Stimulated activated CD4-positive, alpha-beta T cell treated with anti-CD3 and anti-CD28 coated beads, Interleukin-4, amount 100 ng/mL, for 1 hour (primary cell): Measurements from ENCODE around the gene HSPBP1.
"Not testable (repeated sequence)": the region's sequence is repeated elsewhere in the genome, so short reads cannot be mapped to it uniquely, and the experiment has no call there.

Experiments used
- DNase-seq: peaks from one replicate; pipeline ENCODE4 v3.0.0-alpha.2; 2020

HSPBP1 gene

GRCh38 chr19:55279770-55280643, at the start of gene HSPBP1:
TSS of gene HSPBP1 (minus strand) at chr19:55280110. CDS start at chr19:55279608, 502 bp downstream.
- peak; percentile 93 for DNase-seq

- not testable (repeated sequence) for DNase-seq
Measured at GRCh38 chr19:55328774-55329318, 48.9 kb upstream of the HSPBP1 start.

- DNase-seq: no peak
Measured at GRCh38 chr19:55325172-55325571, 45.3 kb upstream of the HSPBP1 start, which contains the start of gene TMEM150B. TSS of gene TMEM150B (minus strand) at chr19:55325341. CDS start at chr19:55321036, 4,305 bp downstream.

GRCh38 chr19:55324662-55325061, 44.8 kb upstream of the HSPBP1 start:
- DNase-seq: no peak

GRCh38 chr19:55322204-55322885, 42.4 kb upstream of the HSPBP1 start:
- no peak for DNase-seq

GRCh38 chr19:55321466-55322137, 41.7 kb upstream of the HSPBP1 start:
- no peak for DNase-seq

GRCh38 chr19:55320844-55321419, 41.0 kb upstream of the HSPBP1 start:
- DNase-seq: no peak

- DNase-seq: no peak
Measured at GRCh38 chr19:55319785-55320184, 39.9 kb upstream of the HSPBP1 start.

- no peak for DNase-seq
Measured at GRCh38 chr19:55316646-55317045, 36.7 kb upstream of the HSPBP1 start.

- DNase-seq: no peak
Measured at GRCh38 chr19:55315956-55316525, 36.1 kb upstream of the HSPBP1 start.

GRCh38 chr19:55314396-55314795, 34.5 kb upstream of the HSPBP1 start:
- no peak for DNase-seq

GRCh38 chr19:55312621-55313512, 33.0 kb upstream of the HSPBP1 start:
- DNase-seq: no peak

GRCh38 chr19:55311797-55312196, 31.9 kb upstream of the HSPBP1 start:
- no peak for DNase-seq

GRCh38 chr19:55311397-55311796, 31.5 kb upstream of the HSPBP1 start:
- DNase-seq: no peak

GRCh38 chr19:55310498-55310897, 30.6 kb upstream of the HSPBP1 start:
- DNase-seq: no peak

- no peak for DNase-seq
Measured at GRCh38 chr19:55309448-55309847, 29.5 kb upstream of the HSPBP1 start.

GRCh38 chr19:55308281-55308680, 28.4 kb upstream of the HSPBP1 start:
- DNase-seq: no peak

- no peak for DNase-seq
Measured at GRCh38 chr19:55306712-55307111, 26.8 kb upstream of the HSPBP1 start.

GRCh38 chr19:55305983-55306562, 26.2 kb upstream of the HSPBP1 start:
- DNase-seq: no peak

GRCh38 chr19:55305491-55305890, 25.6 kb upstream of the HSPBP1 start:
- peak; percentile 55 for DNase-seq

GRCh38 chr19:55304980-55305379, 25.1 kb upstream of the HSPBP1 start:
- DNase-seq: no peak
